ENCODE results near the gene CACNA2D1. TPM values are rescaled to one million over a fixed set of nuclear protein-coding genes. Genes with fewer than 3 reads are reported as not detected.
"Not testable (repeated sequence)": the region's sequence is repeated elsewhere in the genome, so short reads cannot be mapped to it uniquely, and the experiment has no call there.

The CACNA2D1 gene
- total RNA-seq, 1 experiment from 2014 or later: 0.77 TPM

DNA sequence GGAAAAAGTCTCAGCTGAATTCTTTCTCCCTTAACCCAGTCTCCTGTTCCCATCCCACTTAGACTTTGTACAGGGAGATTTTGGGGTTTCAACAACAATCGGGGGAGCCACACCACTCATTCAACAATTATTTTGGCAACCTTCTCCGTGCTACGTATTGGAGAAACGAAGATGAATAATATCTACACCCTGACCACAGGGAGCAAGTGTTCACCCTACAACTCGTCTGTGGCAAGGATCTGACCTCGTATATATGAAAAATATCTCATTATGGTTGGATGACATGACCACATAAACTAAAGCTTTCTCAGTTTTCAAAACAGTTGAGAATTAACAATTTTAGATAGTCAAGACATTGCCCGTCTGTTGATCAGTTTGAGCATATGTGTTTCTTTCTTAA lies 302.1 kb downstream of the CACNA2D1 start:
- Histone ChIP-seq H2AFZ (ENCODE audit: low read length) (no peak overlapping the region), H4K20me1 (ENCODE audit: low read length) (no peaks in the 10 kb centered on the region), H3K4me3 (ENCODE audit: low read length) (no peak overlapping the region), H3K27me3 (ENCODE audit: low read length) (0 out of 2 replicates have a peak, but pooled peaks cover 7% of the 10 kb centered on the region), H3K4me1 (ENCODE audit: insufficient read depth, low read length) (no peaks in the 10 kb centered on the region), H3K9ac (ENCODE audit: low read length) (no peak overlapping the region), H3K4me2 (ENCODE audit: low read length) (no peak overlapping the region), H3K9me3 (ENCODE audit: low read length) (no peaks in the 10 kb centered on the region), H3K79me2 (ENCODE audit: low read length) (no peaks in the 10 kb centered on the region), H3F3A (ENCODE audit: low read length, unreplicated experiment) (no peaks in the 10 kb centered on the region), H3K27ac (ENCODE audit: low read length) (no peak overlapping the region), H3K36me3 (ENCODE audit: low read depth, low read length) (no peaks in the 10 kb centered on the region), H3K9me2 (replicated peaks; ENCODE audit: low read length) (no peaks in the 10 kb centered on the region)
- POLR2A ChIA-PET (ENCODE audit: unreplicated experiment): no interaction called here
- DNase-seq (no peak), ATAC-seq (no peak)
- CTCF ChIA-PET: no interaction called here
- BruUV-seq (replicated peaks): no TSS peak
- intact Hi-C loops (cut with micrococcal nuclease): no loop called here
- TF ChIP-seq EZH2 (IDR thresholded peaks at IDR 0.05; ENCODE audit: low read length, unreplicated experiment) (no peak), CTCF (conservative IDR thresholded peaks at IDR 0.05; ENCODE audit: low read depth, low read length) (no peak), EZH2phosphoT487 (IDR thresholded peaks at IDR 0.05; ENCODE audit: borderline replicate concordance, low read length) (no peak)

DNA sequence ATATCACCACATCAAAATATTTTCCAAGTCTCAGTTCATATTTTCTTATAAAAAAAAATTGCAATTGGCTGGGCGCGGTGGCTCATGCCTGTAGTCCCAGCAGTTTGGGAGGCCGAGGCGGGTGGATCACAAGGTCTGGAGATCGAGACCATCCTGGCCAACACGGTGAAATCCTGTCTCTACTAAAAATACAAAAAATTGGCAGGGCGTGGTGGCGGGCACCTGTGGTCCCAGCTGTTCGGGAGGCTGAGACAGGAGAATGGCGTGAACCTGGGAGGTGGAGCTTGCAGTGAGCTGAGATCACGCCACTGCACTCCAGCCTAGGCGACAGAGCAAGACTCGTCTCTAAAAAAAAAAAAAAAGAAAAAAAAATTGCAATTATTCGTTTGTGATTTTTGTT lies 303.0 kb downstream of the CACNA2D1 start:
- ATAC-seq: not testable (repeated sequence)

DNA sequence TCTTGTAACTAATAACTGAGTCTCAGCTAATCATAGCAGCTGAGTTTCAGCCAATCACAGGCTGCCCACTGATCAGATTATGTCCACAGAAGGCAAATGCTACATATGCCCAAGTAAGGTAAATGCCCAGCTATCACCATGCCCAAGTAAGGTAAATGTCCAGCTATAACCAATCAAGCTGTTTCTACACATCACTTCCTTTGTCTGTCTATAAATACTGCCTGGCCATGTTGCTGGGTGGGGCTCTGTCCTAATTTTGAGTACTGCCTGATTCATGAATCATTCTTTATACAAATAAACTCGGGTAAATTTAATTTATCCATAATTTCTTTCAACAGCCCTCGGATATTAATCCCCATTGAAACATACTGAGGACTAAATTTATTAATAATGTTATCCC lies 312.4 kb downstream of the CACNA2D1 start:
- DNase-seq (peak; percentile 42), ATAC-seq (peak; percentile 90)
- no peak overlapping the region for H3K27ac ChIP-seq (ENCODE audit: low read length)
- no peaks in the 10 kb centered on the region for H3K79me2 ChIP-seq (ENCODE audit: low read length)
- H4K20me1 ChIP-seq (ENCODE audit: low read length): no peaks in the 10 kb centered on the region
- intact Hi-C loops (cut with micrococcal nuclease): no loop called here
- no TSS peak for BruUV-seq (replicated peaks)
- no peak for TF ChIP-seq CTCF (conservative IDR thresholded peaks at IDR 0.05; ENCODE audit: low read depth, low read length)
- H2AFZ ChIP-seq (ENCODE audit: low read length): no peak overlapping the region
- H3K27me3 ChIP-seq (ENCODE audit: low read length): 0 out of 2 replicates have a peak, but pooled peaks cover 3% of the 10 kb centered on the region
- POLR2A ChIA-PET (ENCODE audit: unreplicated experiment): interaction anchor here (0.6 kb wide), 1 partner anchor 878 kb away, joined by 5 read pairs; no protein-coding TSS in a partner anchor
- H3K4me3 ChIP-seq (ENCODE audit: low read length): no peak overlapping the region
- H3K4me2 ChIP-seq (ENCODE audit: low read length): no peak overlapping the region
- no peaks in the 10 kb centered on the region for H3K9me2 ChIP-seq (replicated peaks; ENCODE audit: low read length)
- no peaks in the 10 kb centered on the region for H3K36me3 ChIP-seq (ENCODE audit: low read depth, low read length)
- H3K9me3 ChIP-seq (ENCODE audit: low read length): no peaks in the 10 kb centered on the region
- CTCF ChIA-PET: no interaction called here
- H3K9ac ChIP-seq (ENCODE audit: low read length): no peak overlapping the region
- peaks cover 7% of the 10 kb centered on the region; the same call in 1 of the 2 replicates for H3K4me1 ChIP-seq (ENCODE audit: insufficient read depth, low read length)
- H3F3A ChIP-seq (ENCODE audit: low read length, unreplicated experiment): no peaks in the 10 kb centered on the region

More for the DNA sequence above, 303.0 kb downstream of the CACNA2D1 start:
- DNase-seq; H3K27ac ChIP-seq (ENCODE audit: low read length); BruUV-seq (replicated peaks); POLR2A ChIA-PET (ENCODE audit: unreplicated experiment); H3K4me2 ChIP-seq (ENCODE audit: low read length); H3K9ac ChIP-seq (ENCODE audit: low read length); H3K79me2 ChIP-seq (ENCODE audit: low read length); H3K4me1 ChIP-seq (ENCODE audit: insufficient read depth, low read length); H3K4me3 ChIP-seq (ENCODE audit: low read length); H3F3A ChIP-seq (ENCODE audit: low read length, unreplicated experiment); H3K9me2 ChIP-seq (replicated peaks; ENCODE audit: low read length); H3K27me3 ChIP-seq (ENCODE audit: low read length); intact Hi-C loops (cut with micrococcal nuclease); H3K9me3 ChIP-seq (ENCODE audit: low read length); H2AFZ ChIP-seq (ENCODE audit: low read length); CTCF ChIA-PET; H3K36me3 ChIP-seq (ENCODE audit: low read depth, low read length); H4K20me1 ChIP-seq (ENCODE audit: low read length): not testable (repeated sequence)

All from PC-3 (cell line).